H1 (cell line): Measurements from ENCODE around the gene RANBP17. TPM values are rescaled to one million over a fixed set of nuclear protein-coding genes. Genes with fewer than 3 reads are reported as not detected.

Experiments used
- CTCF ChIA-PET: fragments of 300-600 bp; sonication (Branson Sonifier 250); formaldehyde crosslinking; loops from one replicate; lab custom pipeline; 2021; ENCODE audit not compliant: partially characterized antibody; lab: Charles Lee
- POLR2A ChIA-PET: fragments of 300-600 bp; sonication (Branson Sonifier 250); formaldehyde crosslinking; loops from one replicate; lab custom pipeline; 2021; ENCODE audit warnings: inconsistent platforms; ENCODE audit not compliant: partially characterized antibody; lab: Charles Lee
- DNase-seq, 2 experiments: peaks; one replicate each; pipeline versions ENCODE4 v3.0.0 to v3.0.0-alpha.2; 2010 to 2022; ENCODE audit warnings: low spot score in 2 of 2, low read depth in 1 of 2, mixed read lengths in 1 of 2
- FAIRE-seq: peaks from 2 replicates; lab custom pipeline; 2011; peaks lifted over from hg19 to GRCh38; lab: Jason Lieb, UNC
- H2AFZ ChIP-seq: 2 replicates; pipeline ENCODE4 v1.8.1; 2012; ENCODE audit warnings: low read length, inconsistent platforms
- H2AK5ac ChIP-seq: 2 replicates; pipeline ENCODE4 v1.6.1; 2013; ENCODE audit warnings: low read depth, low read length
- H2BK120ac ChIP-seq: replicated peaks from 2 replicates; pipeline ENCODE3; 2013; ENCODE audit warnings: low read depth, low read length, inconsistent platforms
- H2BK12ac ChIP-seq: 2 replicates; pipeline ENCODE4 v1.6.1; 2013; ENCODE audit warnings: low read depth, low read length
- H2BK15ac ChIP-seq: 2 replicates; pipeline ENCODE4 v1.6.1; 2013; ENCODE audit warnings: low read length
- H2BK20ac ChIP-seq: 2 replicates; pipeline ENCODE4 v1.6.1; 2013; ENCODE audit warnings: low read length
- H2BK5ac ChIP-seq: 2 replicates; pipeline ENCODE4 v1.6.1; 2013; ENCODE audit warnings: low read depth, low read length
- H3K14ac ChIP-seq: 2 replicates; pipeline ENCODE4 v1.6.1; 2013; ENCODE audit warnings: inconsistent platforms; ENCODE audit not compliant: insufficient read length
- H3K18ac ChIP-seq: 2 replicates; pipeline ENCODE4 v1.6.1; 2013; ENCODE audit warnings: low read length; ENCODE audit errors: extremely low read depth
- H3K23ac ChIP-seq: 2 replicates; pipeline ENCODE4 v1.6.1; 2013; ENCODE audit warnings: inconsistent platforms; ENCODE audit not compliant: insufficient read length
- H3K23me2 ChIP-seq: 2 replicates; pipeline ENCODE4 v1.6.1; 2013; ENCODE audit warnings: low read depth, low read length
- H3K27ac ChIP-seq: 2 replicates; pipeline ENCODE4 v1.6.1; 2011; ENCODE audit warnings: low read depth, low read length, inconsistent platforms
- H3K27me3 ChIP-seq, 4 experiments: replicated peaks in 1 of 4; 1 replicate in 1 of 4; 2 replicates in 3 of 4; pipeline versions ENCODE4 v1.6.1 to v1.8.1; 2011 to 2013; ENCODE audit warnings: low read length in 3 of 4, mild to moderate bottlenecking in 3 of 4, inconsistent platforms in 2 of 4, mixed read lengths in 2 of 4, moderate library complexity in 1 of 4; ENCODE audit not compliant: control insufficient read depth in 3 of 4, insufficient read depth in 3 of 4; ENCODE audit errors: extremely low read depth in 1 of 4
- H3K36me3 ChIP-seq, 4 experiments: 2 replicates each; pipeline versions ENCODE4 v1.6.1 to v1.8.1; 2011 to 2013; ENCODE audit warnings: mild to moderate bottlenecking in 4 of 4, low read length in 3 of 4, moderate library complexity in 2 of 4, control low read depth in 1 of 4, inconsistent platforms in 1 of 4; ENCODE audit not compliant: insufficient read depth in 4 of 4, control insufficient read depth in 2 of 4
- H3K4ac ChIP-seq: replicated peaks from 2 replicates; pipeline ENCODE3; 2013; ENCODE audit warnings: low read length, low read depth, mixed read lengths, inconsistent platforms; ENCODE audit not compliant: insufficient read length
- H3K4me1 ChIP-seq, 4 experiments: replicated peaks in 1 of 4; 1 replicate in 1 of 4; 2 replicates in 3 of 4; pipeline versions ENCODE4 v1.6.1 to v1.8.1; 2011 to 2013; ENCODE audit warnings: low read length in 3 of 4, inconsistent platforms in 2 of 4, mixed read lengths in 1 of 4; ENCODE audit not compliant: insufficient read depth in 4 of 4, control insufficient read depth in 3 of 4
- H3K4me2 ChIP-seq, 2 experiments: 2 replicates each; pipeline versions ENCODE4 v1.6.1 to v1.8.1; 2011 to 2013; ENCODE audit warnings: low read depth in 2 of 2, low read length in 2 of 2, control low read depth in 1 of 2, inconsistent platforms in 1 of 2, mild to moderate bottlenecking in 1 of 2; ENCODE audit not compliant: insufficient read depth in 1 of 2
- H3K4me3 ChIP-seq, 4 experiments: fragments of 200-600, 300-600 bp in 1 of 4; sonication (generic), shearing (Covaris generic), sonication (Bioruptor Twin) in 1 of 4; 2 replicates each; pipeline versions ENCODE4 v1.5.1 to v1.8.1; 2011 to 2016; ENCODE audit warnings: low read length in 4 of 4, low read depth in 3 of 4, control low read depth in 2 of 4, inconsistent platforms in 2 of 4, mild to moderate bottlenecking in 2 of 4, mixed read lengths in 1 of 4, moderate library complexity in 1 of 4; ENCODE audit not compliant: insufficient read depth in 2 of 4; ENCODE audit errors: extremely low read depth in 1 of 4
- H3K56ac ChIP-seq: replicated peaks from 2 replicates; pipeline ENCODE3; 2013; ENCODE audit warnings: low read depth, mild to moderate bottlenecking, mixed read lengths, low read length, inconsistent platforms; ENCODE audit not compliant: insufficient read length
- H3K79me1 ChIP-seq: 2 replicates; pipeline ENCODE4 v1.6.1; 2013; ENCODE audit warnings: low read depth, low read length, control low read depth
- H3K79me2 ChIP-seq, 2 experiments: 2 replicates each; pipeline versions ENCODE4 v1.6.1 to v1.8.1; 2012 to 2013; ENCODE audit warnings: low read length in 2 of 2, mild to moderate bottlenecking in 2 of 2, inconsistent platforms in 1 of 2; ENCODE audit not compliant: insufficient read depth in 2 of 2, control insufficient read depth in 1 of 2
- H3K9ac ChIP-seq, 4 experiments: replicated peaks in 1 of 4; 1 replicate in 1 of 4; 2 replicates in 3 of 4; pipeline versions ENCODE4 v1.6.1 to v1.8.1; 2011 to 2013; ENCODE audit warnings: low read depth in 3 of 4, low read length in 3 of 4, control low read depth in 2 of 4, mild to moderate bottlenecking in 2 of 4, moderate library complexity in 2 of 4, inconsistent platforms in 1 of 4; ENCODE audit errors: extremely low read depth in 1 of 4
- H3K9me3 ChIP-seq, 2 experiments: 2 replicates each; pipeline versions ENCODE4 v1.6.1 to v1.8.1; 2012 to 2013; ENCODE audit warnings: mild to moderate bottlenecking in 2 of 2, moderate library complexity in 2 of 2, control low read depth in 1 of 2, inconsistent platforms in 1 of 2, low read depth in 1 of 2, low read length in 1 of 2, mixed read lengths in 1 of 2; ENCODE audit not compliant: insufficient read depth in 2 of 2
- H4K20me1 ChIP-seq, 2 experiments: replicated peaks in 1 of 2; 2 replicates each; pipeline versions ENCODE3 to v1.8.1; 2011 to 2013; ENCODE audit warnings: inconsistent platforms in 2 of 2, low read length in 2 of 2, mild to moderate bottlenecking in 1 of 2; ENCODE audit not compliant: insufficient read depth in 2 of 2, control insufficient read depth in 1 of 2
- H4K5ac ChIP-seq: 2 replicates; pipeline ENCODE4 v1.6.1; 2013; ENCODE audit warnings: low read length, low read depth, mixed read lengths, inconsistent platforms; ENCODE audit not compliant: insufficient read length
- H4K8ac ChIP-seq: 2 replicates; pipeline ENCODE4 v1.8.0; 2013; ENCODE audit warnings: mild to moderate bottlenecking, moderate library complexity, low read length, inconsistent platforms; ENCODE audit not compliant: insufficient read depth; ENCODE audit errors: extremely low read depth
- H4K91ac ChIP-seq: replicated peaks from 2 replicates; pipeline ENCODE3; 2013; ENCODE audit warnings: low read length, mixed read lengths, inconsistent platforms; ENCODE audit not compliant: insufficient read length
- BACH1 ChIP-seq: IDR thresholded peaks from 2 replicates; pipeline ENCODE4 v1.6.1; 2012; ENCODE audit warnings: low read length, improper control_type of control experiment
- CBX5 ChIP-seq: fragments of 300-800, 300-1000 bp; sonication (generic); IDR thresholded peaks from 2 replicates; pipeline ENCODE4 v1.7.1; 2016; ENCODE audit warnings: antibody characterized with exemption, low read length, low read depth
- CHD1 ChIP-seq: IDR thresholded peaks from 2 replicates; pipeline ENCODE4 v1.6.1; 2012; ENCODE audit warnings: low read depth, low read length, improper control_type of control experiment
- E2F6 ChIP-seq: IDR thresholded peaks from 2 replicates; pipeline ENCODE4 v1.6.1; 2012; ENCODE audit warnings: inconsistent platforms
- EP300 ChIP-seq, 2 experiments: IDR thresholded peaks; 1 replicate in 1 of 2; 2 replicates in 1 of 2; pipeline ENCODE4 v1.6.1; 2011 to 2012; ENCODE audit warnings: low read depth in 2 of 2, low read length in 2 of 2, mild to moderate bottlenecking in 2 of 2, borderline replicate concordance in 1 of 2, inconsistent platforms in 1 of 2, moderate library complexity in 1 of 2
- KDM1A ChIP-seq: fragments of 200-600, 300-600 bp; sonication (generic); IDR thresholded peaks from 2 replicates; pipeline ENCODE4 v1.7.1; 2016; ENCODE audit warnings: mild to moderate bottlenecking, low read length, borderline replicate concordance
- MAFK ChIP-seq: IDR thresholded peaks from 2 replicates; pipeline ENCODE4 v1.6.1; 2012; ENCODE audit warnings: low read depth, mild to moderate bottlenecking, improper control_type of control experiment, low read length
- SP1 ChIP-seq: IDR thresholded peaks from 2 replicates; pipeline ENCODE4 v1.6.1; 2011; ENCODE audit warnings: low read depth, low read length
- TBP ChIP-seq: IDR thresholded peaks from 2 replicates; pipeline ENCODE4 v1.6.1; 2011; ENCODE audit warnings: low read depth, low read length, improper control_type of control experiment
- TEAD4 ChIP-seq: IDR thresholded peaks from 2 replicates; pipeline ENCODE4 v1.6.1; 2012; ENCODE audit warnings: low read depth, low read length, inconsistent platforms, mixed read lengths
- WGBS, 2 experiments: shearing (Covaris generic) in 1 of 2; methylation state at CpG; one replicate each; pipeline versions ENCODE4 v1.1.6 to v1.1.7; 2013 to 2015; ENCODE audit warnings: low lambda C conversion rate in 2 of 2, mixed read lengths in 2 of 2, inconsistent platforms in 1 of 2, low coverage in 1 of 2, missing lambda C conversion rate in 1 of 2; ENCODE audit not compliant: insufficient replicate concordance in 2 of 2, insufficient coverage in 1 of 2, insufficient read length in 1 of 2; ENCODE audit errors: extremely low coverage in 1 of 2, missing lambda C conversion rate in 1 of 2; 5-methylcytosine and 5-hydroxymethylcytosine counted together
- polyA plus RNA-seq, 7 experiments: library from polyadenylated mRNA; depleted of rRNA in 3 of 7; stranded (reverse) in 5 of 7; unstranded in 2 of 7; fragments of >200 nt in 5 of 7; fragments of 200-250 nt in 2 of 7; gene quantifications; 1 replicate in 5 of 7; 2 replicates in 1 of 7; 4 replicates in 1 of 7; pipeline versions ENCODE4 v1.2.1 to v1.2.3, GENCODE V29; 2011 to 2013; ENCODE audit warnings: missing spikeins in 2 of 7, mixed read lengths in 2 of 7
- total RNA-seq: library from RNA; stranded (reverse); fragmentation: NEBNext Ultra II Directional; extraction: Animal tissue kit (Norgen Biotek cat#: 25700); gene quantifications from 2 replicates; pipeline ENCODE4 v1.2.1, GENCODE V29; 2021

RANBP17 gene
- total and polyA plus RNA-seq, 2 of the 8 experiments (the other 6 are each of a cell fraction or from before 2014, with no cell fraction given): 8.6 to 21.3 TPM

DNA sequence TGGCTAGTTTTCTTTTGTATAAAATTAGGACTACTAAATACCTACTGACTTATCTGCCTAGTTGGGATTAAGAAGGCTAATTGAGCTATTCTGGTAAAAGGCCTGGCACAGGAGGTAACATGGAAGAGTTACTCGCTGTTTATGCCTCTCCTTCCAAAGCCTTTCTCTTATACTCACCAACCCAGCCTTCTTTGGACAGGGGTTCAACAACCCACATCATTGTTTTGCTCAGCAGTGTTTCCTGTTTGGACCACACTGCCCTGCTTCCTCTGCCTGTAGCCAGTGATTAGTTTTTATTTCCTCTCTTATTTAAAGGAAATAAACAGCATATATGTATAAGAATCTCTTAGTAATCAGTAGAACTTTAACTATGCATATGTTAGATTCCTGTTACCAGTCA, 362.1 kb downstream of the RANBP17 start:
- Histone ChIP-seq H4K5ac (no peak overlapping the region), H2BK15ac (no peak overlapping the region), H3K9ac (no peak overlapping the region), H3K14ac (no peak overlapping the region), H2AFZ (no peak overlapping the region), H3K79me2 (no peaks in the 10 kb centered on the region), H3K56ac (no peak overlapping the region), H3K4me3 (no peak overlapping the region), H3K23me2 (no peaks in the 10 kb centered on the region), H3K27ac (no peak overlapping the region), H3K36me3 (no peaks in the 10 kb centered on the region), H3K23ac (no peak overlapping the region), H2BK120ac (no peak overlapping the region), H2BK20ac (no peak overlapping the region), H3K4ac (no peak overlapping the region), H4K20me1 (peaks cover 0 to 1% of the 10 kb centered on the region in 2 experiments), H3K18ac (no peak overlapping the region), H3K4me1 (peaks cover 0 to 5% (median 0%) of the 10 kb centered on the region in 4 experiments; a peak in 1 of 7 replicates), H3K4me2 (no peak overlapping the region), H3K27me3 (no peaks in the 10 kb centered on the region), H4K8ac (no peak overlapping the region), H3K79me1 (no peaks in the 10 kb centered on the region), H2BK12ac (no peak overlapping the region), H2BK5ac (no peak overlapping the region), H2AK5ac (no peak overlapping the region), H3K9me3 (no peaks in the 10 kb centered on the region), H4K91ac (no peak overlapping the region)
- FAIRE-seq: no peak
- 72% methylated on average over 1 of the region's 1 CpG; no CpG with 5 or more reads in 1 of the 2 experiments for WGBS, 2 experiments
- POLR2A ChIA-PET: no interaction called here
- CTCF ChIA-PET: interaction anchor here (1.9 kb wide), 1 partner anchor 17 kb away, joined by 5 read pairs; no protein-coding TSS in a partner anchor
- no peak for DNase-seq
- TF ChIP-seq CHD1 (no peak), CBX5 (no peak), SP1 (no peak), BACH1 (no peak), KDM1A (no peak), MAFK (no peak), EP300 (IDR thresholded peaks at IDR 0.05; ENCODE audit: borderline replicate concordance in 1 of 2, low read depth in 2 of 2, low read length in 2 of 2) (no peak), TBP (no peak), TEAD4 (no peak), E2F6 (no peak)
